Skeletal muscle satellite cell (primary cell): ENCODE measurements around the gene UTP4. TPM values are rescaled to one million over a fixed set of nuclear protein-coding genes. Genes with fewer than 3 reads are reported as not detected.

Source experiments
- H3K27me3 ChIP-seq: 2 replicates; pipeline ENCODE4 v1.7.0; 2013; ENCODE audit warnings: low read length; ENCODE audit not compliant: control insufficient read depth, insufficient read depth
- H3K36me3 ChIP-seq: 2 replicates; pipeline ENCODE4 v1.7.0; 2013; ENCODE audit warnings: mild to moderate bottlenecking, control low read depth, low read length; ENCODE audit not compliant: insufficient read depth
- H3K4me1 ChIP-seq: 2 replicates; pipeline ENCODE4 v1.7.0; 2013; ENCODE audit warnings: low read length; ENCODE audit not compliant: control insufficient read depth, insufficient read depth
- H3K4me2 ChIP-seq: 2 replicates; pipeline ENCODE4 v1.7.0; 2013; ENCODE audit warnings: mild to moderate bottlenecking, low read length
- H3K4me3 ChIP-seq: 2 replicates; pipeline ENCODE4 v1.7.0; 2013; ENCODE audit warnings: low read length
- H3K9ac ChIP-seq: 2 replicates; pipeline ENCODE4 v1.7.0; 2013; ENCODE audit warnings: mild to moderate bottlenecking, low read depth, low read length, moderate library complexity
- H3K9me3 ChIP-seq: replicated peaks from 2 replicates; pipeline ENCODE4 v1.7.0; 2013; ENCODE audit warnings: mild to moderate bottlenecking, control low read depth, low read length
- total RNA-seq: library from RNA; depleted of rRNA; stranded (reverse); fragments of >200 nt; gene quantifications from 2 replicates; pipeline ENCODE4 v1.2.3, GENCODE V29; 2012; rRNA removed

Gene UTP4
- 18.3 and 22.5 TPM in 2 replicates for total RNA-seq

GRCh38 chr16:69132424-69133252 is at the start of gene UTP4, which contains the start of gene CHTF8:
TSS of gene UTP4 (plus strand) at chr16:69132649. CDS start at chr16:69133460, 811 bp downstream.
TSS of gene CHTF8 (minus strand) at chr16:69132588. CDS start at chr16:69121458, 11,130 bp downstream.
- peak within 1 kb of the TSS; percentile 95 for H3K4me3 ChIP-seq
- H3K9ac ChIP-seq = peak within 1 kb of the TSS; percentile 100
- peak within 1 kb of the TSS; percentile 88 for H3K4me2 ChIP-seq
- no peaks in the 10 kb centered on the region for H3K27me3 ChIP-seq
- peaks cover 21% of the 10 kb centered on the region for H3K36me3 ChIP-seq
- H3K9me3 ChIP-seq = no peaks in the 10 kb centered on the region
- H3K4me1 ChIP-seq = peaks cover 21% of the 10 kb centered on the region

- H3K36me3 ChIP-seq = no peaks in the 10 kb centered on the region
- H3K4me3 ChIP-seq = no peak overlapping the region
- H3K9ac ChIP-seq = no peak overlapping the region
- no peaks in the 10 kb centered on the region for H3K4me1 ChIP-seq
- H3K4me2 ChIP-seq = no peak overlapping the region
- no peaks in the 10 kb centered on the region for H3K9me3 ChIP-seq
- no peaks in the 10 kb centered on the region for H3K27me3 ChIP-seq
Observed at GRCh38 chr16:69083306-69083941, 49.0 kb upstream of the UTP4 start.

GRCh38 chr16:69084289-69084688 is 48.2 kb upstream of the UTP4 start:
- H3K4me3 ChIP-seq = no peak overlapping the region
- no peak overlapping the region for H3K4me2 ChIP-seq
- H3K4me1 ChIP-seq = no peaks in the 10 kb centered on the region
- no peak overlapping the region for H3K9ac ChIP-seq
- H3K36me3 ChIP-seq = no peaks in the 10 kb centered on the region
- no peaks in the 10 kb centered on the region for H3K9me3 ChIP-seq
- no peaks in the 10 kb centered on the region for H3K27me3 ChIP-seq

- Histone ChIP-seq H3K4me2 (no peak overlapping the region), H3K4me3 (no peak overlapping the region), H3K27me3 (no peaks in the 10 kb centered on the region), H3K4me1 (peaks cover 3% of the 10 kb centered on the region), H3K9me3 (no peaks in the 10 kb centered on the region), H3K9ac (no peak overlapping the region), H3K36me3 (no peaks in the 10 kb centered on the region)
Observed at GRCh38 chr16:69085032-69085695, 47.3 kb upstream of the UTP4 start.

GRCh38 chr16:69087161-69087581 is 45.3 kb upstream of the UTP4 start:
- H3K36me3 ChIP-seq = no peaks in the 10 kb centered on the region
- no peak overlapping the region for H3K4me3 ChIP-seq
- no peak overlapping the region for H3K9ac ChIP-seq
- H3K4me2 ChIP-seq = no peak overlapping the region
- peaks cover 3% of the 10 kb centered on the region for H3K4me1 ChIP-seq
- no peaks in the 10 kb centered on the region for H3K9me3 ChIP-seq
- H3K27me3 ChIP-seq = no peaks in the 10 kb centered on the region

- Histone ChIP-seq H3K36me3 (no peaks in the 10 kb centered on the region), H3K27me3 (no peaks in the 10 kb centered on the region), H3K4me3 (no peak overlapping the region), H3K4me1 (peaks cover 3% of the 10 kb centered on the region), H3K9ac (no peak overlapping the region), H3K9me3 (no peaks in the 10 kb centered on the region), H3K4me2 (no peak overlapping the region)
Observed at GRCh38 chr16:69088684-69089083, 43.8 kb upstream of the UTP4 start.

- Histone ChIP-seq H3K4me3 (no peak overlapping the region), H3K9me3 (no peaks in the 10 kb centered on the region), H3K9ac (no peak overlapping the region), H3K4me2 (no peak overlapping the region), H3K27me3 (no peaks in the 10 kb centered on the region), H3K4me1 (peaks cover 3% of the 10 kb centered on the region), H3K36me3 (no peaks in the 10 kb centered on the region)
Observed at GRCh38 chr16:69089091-69089910, 43.1 kb upstream of the UTP4 start.

- Histone ChIP-seq H3K27me3 (no peaks in the 10 kb centered on the region), H3K4me2 (no peak overlapping the region), H3K4me1 (peaks cover 3% of the 10 kb centered on the region), H3K36me3 (no peaks in the 10 kb centered on the region), H3K9ac (no peak overlapping the region), H3K9me3 (no peaks in the 10 kb centered on the region), H3K4me3 (no peak overlapping the region)
Observed at GRCh38 chr16:69093974-69094373, 38.5 kb upstream of the UTP4 start.

- Histone ChIP-seq H3K36me3 (no peaks in the 10 kb centered on the region), H3K27me3 (no peaks in the 10 kb centered on the region), H3K9me3 (no peaks in the 10 kb centered on the region), H3K4me3 (no peak overlapping the region), H3K4me2 (no peak overlapping the region), H3K4me1 (peaks cover under 1% of the 10 kb centered on the region), H3K9ac (no peak overlapping the region)
Observed at GRCh38 chr16:69094501-69094900, 37.9 kb upstream of the UTP4 start.

GRCh38 chr16:69095193-69095592 is 37.3 kb upstream of the UTP4 start:
- no peak overlapping the region for H3K4me2 ChIP-seq

More at GRCh38 chr16:69095193-69095592, 37.3 kb upstream of the UTP4 start:
- Histone ChIP-seq H3K4me1 (no peaks in the 10 kb centered on the region), H3K9me3 (no peaks in the 10 kb centered on the region), H3K4me3 (no peak overlapping the region), H3K9ac (no peak overlapping the region), H3K27me3 (no peaks in the 10 kb centered on the region), H3K36me3 (no peaks in the 10 kb centered on the region)
